ENCODE data around the gene LSM4.

DNA sequence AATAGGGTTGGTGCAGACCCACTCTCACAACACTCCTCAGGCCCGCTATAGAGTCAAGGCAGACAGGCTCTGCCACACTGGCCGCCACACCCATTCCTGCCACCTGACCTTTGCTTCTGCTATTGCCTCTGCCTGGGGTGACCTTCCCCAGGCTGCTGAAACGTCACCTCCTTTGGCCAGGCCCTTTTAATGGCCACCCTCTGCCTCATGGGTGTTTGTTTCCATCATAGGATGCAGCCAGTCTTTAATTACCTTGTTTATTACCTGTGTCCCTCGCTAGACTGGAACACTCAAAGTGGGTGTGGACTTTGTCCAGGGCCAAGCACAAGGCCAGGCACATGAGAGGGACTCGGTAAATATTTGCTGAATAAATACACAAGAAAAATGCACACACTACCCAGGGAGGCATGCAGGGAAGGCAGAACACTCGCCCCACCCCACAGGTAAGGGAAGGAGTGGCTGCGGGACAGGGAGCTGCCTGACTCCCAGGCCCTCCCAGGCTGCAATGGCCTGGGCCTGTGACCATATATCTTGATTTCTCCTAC, 3.2 kb downstream of the LSM4 start:
- no peak for TF ChIP-seq POLR2A (IDR thresholded peaks at IDR 0.05)
- TF ChIP-seq, protein P1, sequence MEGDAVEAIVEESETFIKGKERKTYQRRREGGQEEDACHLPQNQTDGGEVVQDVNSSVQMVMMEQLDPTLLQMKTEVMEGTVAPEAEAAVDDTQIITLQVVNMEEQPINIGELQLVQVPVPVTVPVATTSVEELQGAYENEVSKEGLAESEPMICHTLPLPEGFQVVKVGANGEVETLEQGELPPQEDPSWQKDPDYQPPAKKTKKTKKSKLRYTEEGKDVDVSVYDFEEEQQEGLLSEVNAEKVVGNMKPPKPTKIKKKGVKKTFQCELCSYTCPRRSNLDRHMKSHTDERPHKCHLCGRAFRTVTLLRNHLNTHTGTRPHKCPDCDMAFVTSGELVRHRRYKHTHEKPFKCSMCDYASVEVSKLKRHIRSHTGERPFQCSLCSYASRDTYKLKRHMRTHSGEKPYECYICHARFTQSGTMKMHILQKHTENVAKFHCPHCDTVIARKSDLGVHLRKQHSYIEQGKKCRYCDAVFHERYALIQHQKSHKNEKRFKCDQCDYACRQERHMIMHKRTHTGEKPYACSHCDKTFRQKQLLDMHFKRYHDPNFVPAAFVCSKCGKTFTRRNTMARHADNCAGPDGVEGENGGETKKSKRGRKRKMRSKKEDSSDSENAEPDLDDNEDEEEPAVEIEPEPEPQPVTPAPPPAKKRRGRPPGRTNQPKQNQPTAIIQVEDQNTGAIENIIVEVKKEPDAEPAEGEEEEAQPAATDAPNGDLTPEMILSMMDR (IDR thresholded peaks at IDR 0.05), result no peak
